Transverse colon (tissue), 4 donors: Measurements from ENCODE around the gene SOX12. TPM values are rescaled to one million over a fixed set of nuclear protein-coding genes. Genes with fewer than 3 reads are reported as not detected.
"Not testable (repeated sequence)": the region's sequence is repeated elsewhere in the genome, so short reads cannot be mapped to it uniquely, and the experiment has no call there.

ENCODE experiments used
- DNase-seq: peaks from one replicate; pipeline ENCODE4 v3.0.0-alpha.2; 2019
- H3K27ac ChIP-seq, 4 donors: fragments of 200-600 bp; sonication (generic); 2 replicates each; pipeline ENCODE4 v1.5.1; 2016 to 2018; ENCODE audit warnings: inconsistent platforms in 4 of 4
- H3K27me3 ChIP-seq: fragments of 200-600 bp; sonication (generic); 2 replicates; pipeline ENCODE4 v1.5.1; 2017; ENCODE audit warnings: inconsistent platforms
- H3K36me3 ChIP-seq, 4 donors: fragments of 200-600 bp; sonication (generic); 2 replicates each; pipeline ENCODE4 v1.5.1; 2017 to 2019; ENCODE audit warnings: inconsistent platforms in 4 of 4
- H3K4me1 ChIP-seq, 4 donors: fragments of 200-600 bp; sonication (generic); 2 replicates each; pipeline ENCODE4 v1.5.1; 2017 to 2020; ENCODE audit warnings: inconsistent platforms in 4 of 4
- H3K4me3 ChIP-seq, 4 donors: fragments of 200-600 bp; sonication (generic); 1 replicate in 1 of 4; 2 replicates in 3 of 4; pipeline versions ENCODE4 v1.5.1 to v1.6.1; 2017 to 2019; ENCODE audit warnings: inconsistent platforms in 4 of 4
- H3K9me3 ChIP-seq, 2 donors: fragments of 200-600 bp; sonication (generic); 2 replicates each; pipeline ENCODE4 v1.5.1; 2017 to 2019; ENCODE audit warnings: inconsistent platforms in 2 of 2
- EP300 ChIP-seq: sonication (generic); formaldehyde crosslinking; IDR thresholded peaks from one replicate; pipeline ENCODE4 v1.6.1; 2017; ENCODE audit warnings: antibody characterized with exemption, low read depth
- POLR2A ChIP-seq: fragments of 450-650 bp; IDR thresholded peaks from one replicate; pipeline ENCODE4 v1.6.1; 2016; ENCODE audit warnings: antibody characterized with exemption, mild to moderate bottlenecking, moderate library complexity
- POLR2AphosphoS5 ChIP-seq, 3 donors: sonication (generic); formaldehyde crosslinking; IDR thresholded peaks; one replicate each; pipeline ENCODE4 v1.6.1; 2016; ENCODE audit warnings: antibody characterized with exemption in 3 of 3
- WGBS, 2 donors: methylation state at CpG; one replicate each; pipeline ENCODE4 v1.1.5; 2018; ENCODE audit warnings: low coverage in 1 of 2; 5-methylcytosine and 5-hydroxymethylcytosine counted together
- in situ Hi-C, 4 donors: fragments of 200-750 bp; cut with MboI; loops; one replicate each; pipeline versions ENCODE4 v1.15.0 to v1.15.1; 2017; ENCODE audit warnings: low sequenced_read_pairs in 3 of 4, low pct_ligation_motif_present in 1 of 4, low pct_unique_long_range_greater_than_20kb in 1 of 4
- intact Hi-C: fragments of 100-400 bp; cut with DNase I; formaldehyde crosslinking; loops from one replicate; pipeline ENCODE4 v1.15.1; 2023; ENCODE audit warnings: low total_unique reads
- total RNA-seq, 4 donors: library from RNA; depleted of rRNA; stranded (reverse); fragments of >200 nt; gene quantifications; one replicate each; pipeline ENCODE4 v1.1.0, GENCODE V29; 2016
- TF ChIP-seq, protein P1 (sequence below), 5 experiments: fragments of 200-600 bp in 3 of 5; fragments of 450-650 bp in 2 of 5; sonication (generic) in 3 of 5; IDR thresholded peaks; 1 replicate in 2 of 5; 2 replicates in 3 of 5; pipeline ENCODE4 v1.5.1; 2016 to 2017; ENCODE audit warnings: antibody characterized with exemption in 5 of 5, inconsistent platforms in 3 of 5, mild to moderate bottlenecking in 2 of 5, moderate library complexity in 1 of 5

SOX12 gene
- total RNA-seq, 4 donors from 2014 or later = 2.0 to 5.0 (median 3.5) TPM

- Histone ChIP-seq H3K27ac (no peak overlapping the region), H3K9me3 (no peaks in the 10 kb centered on the region), H3K4me1 (peaks cover 3 to 14% (median 6%) of the 10 kb centered on the region in 4 donors), H3K36me3 (no peaks in the 10 kb centered on the region), H3K27me3 (no peaks in the 10 kb centered on the region), H3K4me3 (no peak overlapping the region)
- in situ Hi-C loops = loop anchor here (5.0 to 10.0 kb wide), 5 partner anchors 122 to 292 kb away; no protein-coding TSS in a partner anchor
- no peak for DNase-seq
- TF ChIP-seq EP300 (no peak), POLR2A (no peak), POLR2AphosphoS5 (IDR thresholded peaks at IDR 0.05) (no peak)
- TF ChIP-seq, protein P1, sequence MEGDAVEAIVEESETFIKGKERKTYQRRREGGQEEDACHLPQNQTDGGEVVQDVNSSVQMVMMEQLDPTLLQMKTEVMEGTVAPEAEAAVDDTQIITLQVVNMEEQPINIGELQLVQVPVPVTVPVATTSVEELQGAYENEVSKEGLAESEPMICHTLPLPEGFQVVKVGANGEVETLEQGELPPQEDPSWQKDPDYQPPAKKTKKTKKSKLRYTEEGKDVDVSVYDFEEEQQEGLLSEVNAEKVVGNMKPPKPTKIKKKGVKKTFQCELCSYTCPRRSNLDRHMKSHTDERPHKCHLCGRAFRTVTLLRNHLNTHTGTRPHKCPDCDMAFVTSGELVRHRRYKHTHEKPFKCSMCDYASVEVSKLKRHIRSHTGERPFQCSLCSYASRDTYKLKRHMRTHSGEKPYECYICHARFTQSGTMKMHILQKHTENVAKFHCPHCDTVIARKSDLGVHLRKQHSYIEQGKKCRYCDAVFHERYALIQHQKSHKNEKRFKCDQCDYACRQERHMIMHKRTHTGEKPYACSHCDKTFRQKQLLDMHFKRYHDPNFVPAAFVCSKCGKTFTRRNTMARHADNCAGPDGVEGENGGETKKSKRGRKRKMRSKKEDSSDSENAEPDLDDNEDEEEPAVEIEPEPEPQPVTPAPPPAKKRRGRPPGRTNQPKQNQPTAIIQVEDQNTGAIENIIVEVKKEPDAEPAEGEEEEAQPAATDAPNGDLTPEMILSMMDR (IDR thresholded peaks at IDR 0.05) = no peak
- WGBS, 2 donors = 82% methylated on average over 13 of the region's 13 CpGs; no CpG with 5 or more reads in 1 of the 2 donors
- intact Hi-C loops = loop anchor here (5.0 kb wide), 1 partner anchor 124 kb away; no protein-coding TSS in a partner anchor
Measured at GRCh38 chr20:353166-353565, 27.8 kb downstream of the SOX12 start.

- Histone ChIP-seq H3K27ac (no peak overlapping the region), H3K27me3 (no peaks in the 10 kb centered on the region), H3K36me3 (no peaks in the 10 kb centered on the region), H3K4me3 (no peak overlapping the region), H3K9me3 (no peaks in the 10 kb centered on the region), H3K4me1 (peaks cover 0 to 6% (median 0%) of the 10 kb centered on the region in 4 donors)
- no peak for TF ChIP-seq POLR2AphosphoS5 (IDR thresholded peaks at IDR 0.05)
- TF ChIP-seq, protein P1 (IDR thresholded peaks at IDR 0.05) = peak; percentile 92 to 95 (median 94)
- TF ChIP-seq POLR2A = no peak
- in situ Hi-C loops (loop anchor here (5.0 to 10.0 kb wide), 5 partner anchors 120 to 290 kb away; no protein-coding TSS in a partner anchor), intact Hi-C loops (loop anchor here (5.0 kb wide), 1 partner anchor 123 kb away; no protein-coding TSS in a partner anchor)
- DNase-seq = peak; percentile 82
- 12 to 17% methylated on average over 1 to 13 of the region's 14 CpGs for WGBS, 2 donors
Measured at GRCh38 chr20:354298-354977, 29.1 kb downstream of the SOX12 start.

DNA sequence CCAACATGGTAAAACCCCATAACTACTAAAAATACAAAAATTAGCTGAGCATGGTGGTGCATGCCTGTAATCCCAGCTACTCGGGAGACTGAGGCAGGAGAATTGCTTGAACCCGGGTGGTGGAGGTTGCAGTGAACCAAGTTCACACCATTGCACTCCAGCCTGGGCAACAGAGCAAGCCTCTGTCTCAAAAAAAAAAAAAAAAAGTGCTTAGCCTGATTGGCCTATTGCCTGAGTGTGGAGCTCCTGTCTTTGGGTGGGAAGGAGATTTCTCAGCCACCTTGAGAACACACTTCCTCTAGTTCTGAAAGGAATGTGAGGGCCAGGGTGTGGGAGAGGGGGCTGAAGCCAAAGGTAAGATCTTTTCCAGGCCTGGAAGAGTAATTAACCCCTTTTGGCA is 30.8 kb downstream of the SOX12 start:
- in situ Hi-C loops = loop anchor here in 3 of 4 donors (10.0 kb wide), 3 partner anchors 119 to 289 kb away; no protein-coding TSS in a partner anchor
- H3K36me3 ChIP-seq, intact Hi-C loops, H3K27me3 ChIP-seq, DNase-seq, H3K4me3 ChIP-seq, H3K9me3 ChIP-seq, H3K4me1 ChIP-seq, H3K27ac ChIP-seq: not testable (repeated sequence)
- WGBS, 2 donors = 88% methylated on average over 2 of the region's 2 CpGs; no CpG with 5 or more reads in 1 of the 2 donors

- WGBS, 2 donors = 83 to 93% methylated on average over 10 of the region's 10 CpGs
- no peak overlapping the region for H3K4me3 ChIP-seq
- no peaks in the 10 kb centered on the region for H3K36me3 ChIP-seq
- intact Hi-C loops = no loop called here
- in situ Hi-C loops = loop anchor here in 3 of 4 donors (10.0 kb wide), 3 partner anchors 118 to 288 kb away; no protein-coding TSS in a partner anchor
- TF ChIP-seq, protein P1 (IDR thresholded peaks at IDR 0.05) = no peak
- no peak for TF ChIP-seq EP300
- TF ChIP-seq POLR2AphosphoS5 (IDR thresholded peaks at IDR 0.05) = no peak
- no peak for TF ChIP-seq POLR2A
- no peak overlapping the region for H3K27ac ChIP-seq
- no peaks in the 10 kb centered on the region for H3K27me3 ChIP-seq
- no peak for DNase-seq
- peaks cover 0 to 6% (median 0%) of the 10 kb centered on the region in 4 donors for H3K4me1 ChIP-seq
- no peaks in the 10 kb centered on the region for H3K9me3 ChIP-seq
Measured at GRCh38 chr20:356745-357144, 31.4 kb downstream of the SOX12 start.
